CD4-positive, alpha-beta T cell treated with Interleukin-15 for 4 hours (primary cell): ENCODE results near the gene IPO4.

Experiments
- DNase-seq: peaks from one replicate; pipeline ENCODE4 v3.0.0-alpha.2; 2020; ENCODE audit warnings: low spot score

The IPO4 gene

GRCh38 chr14:24194873-24195185 lies 6.2 kb upstream of the IPO4 start:
- no peak for DNase-seq

GRCh38 chr14:24194186-24194872 lies 5.7 kb upstream of the IPO4 start:
- no peak for DNase-seq

DNA sequence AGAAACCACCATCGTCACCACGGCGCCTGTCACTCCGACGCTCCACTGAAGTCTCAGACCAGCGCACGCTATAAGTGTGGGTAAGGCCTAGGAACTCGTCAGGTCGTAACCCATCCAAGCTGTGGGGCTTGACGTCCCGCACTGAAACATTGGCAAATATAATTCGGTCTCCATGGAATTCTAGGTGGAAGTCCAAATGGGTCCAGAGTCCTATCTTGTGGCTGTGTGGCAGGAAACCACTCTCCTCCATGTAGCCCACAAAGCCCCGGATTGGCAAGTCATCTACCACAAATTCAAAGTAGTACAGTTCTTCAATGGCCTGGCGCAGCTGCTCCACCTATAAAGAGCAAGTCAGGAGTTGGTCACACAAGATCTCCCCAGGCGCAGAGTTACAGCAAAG lies 4.3 kb upstream of the IPO4 start:
- no peak for DNase-seq

DNA sequence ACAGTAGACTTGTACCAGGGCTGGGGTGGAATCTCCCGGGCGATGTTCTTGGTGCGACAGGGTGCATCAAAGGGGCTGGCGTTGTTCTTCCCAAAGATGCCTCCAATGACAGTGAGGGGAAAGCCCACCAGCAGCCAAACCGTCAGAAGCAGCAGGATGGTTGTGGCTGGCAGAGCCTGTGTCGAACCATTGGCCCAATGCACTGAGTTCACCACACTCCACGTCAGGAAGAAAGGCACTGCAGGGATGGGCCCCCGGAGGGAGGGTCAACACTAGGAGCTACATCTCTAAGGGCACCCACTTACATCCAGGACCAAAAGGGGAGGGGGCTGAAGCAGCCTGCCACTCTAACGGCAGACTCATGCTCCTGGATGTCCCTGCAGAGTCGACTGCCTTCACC lies 1.8 kb upstream of the IPO4 start:
- DNase-seq: no peak

- no peak for DNase-seq
These were observed 844 bp upstream of the IPO4 start for GRCh38 chr14:24189460-24189859.

DNA sequence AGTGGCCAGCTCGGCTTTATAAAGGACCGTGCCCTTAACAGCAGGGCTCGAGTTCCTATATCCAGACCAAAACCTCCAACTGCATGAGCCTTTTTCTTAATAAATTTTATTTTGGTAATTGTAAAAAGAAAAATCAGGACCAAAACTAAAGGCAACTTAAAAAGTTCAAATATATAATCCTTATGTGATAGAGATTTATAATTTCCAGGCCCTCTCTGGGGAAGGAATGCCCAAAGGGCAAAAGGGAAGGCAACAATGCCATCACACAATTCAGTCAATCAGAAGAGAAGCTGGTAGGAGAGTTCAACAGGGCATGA lies 401 bp upstream of the IPO4 start:
- DNase-seq: no peak

DNA sequence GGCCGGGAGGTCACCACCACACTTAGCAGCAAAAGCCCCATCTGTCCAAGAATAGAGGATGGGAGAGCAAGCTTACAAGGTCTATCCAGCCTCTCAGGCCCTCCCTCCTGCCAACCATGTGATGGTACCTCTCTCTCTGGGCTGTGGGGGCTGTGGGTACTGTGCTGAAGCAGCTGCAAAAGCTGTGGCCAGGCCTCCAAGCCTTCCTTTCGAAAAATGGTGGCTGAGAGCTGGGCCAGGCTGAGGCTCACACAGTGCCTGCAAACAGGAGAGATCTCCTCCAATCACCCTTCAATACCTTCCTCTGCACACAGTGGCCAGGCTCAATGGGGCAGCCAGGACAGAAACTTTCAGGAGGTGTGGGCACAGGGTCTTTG lies 1.1 kb downstream of the IPO4 start:
- DNase-seq: no peak

DNA sequence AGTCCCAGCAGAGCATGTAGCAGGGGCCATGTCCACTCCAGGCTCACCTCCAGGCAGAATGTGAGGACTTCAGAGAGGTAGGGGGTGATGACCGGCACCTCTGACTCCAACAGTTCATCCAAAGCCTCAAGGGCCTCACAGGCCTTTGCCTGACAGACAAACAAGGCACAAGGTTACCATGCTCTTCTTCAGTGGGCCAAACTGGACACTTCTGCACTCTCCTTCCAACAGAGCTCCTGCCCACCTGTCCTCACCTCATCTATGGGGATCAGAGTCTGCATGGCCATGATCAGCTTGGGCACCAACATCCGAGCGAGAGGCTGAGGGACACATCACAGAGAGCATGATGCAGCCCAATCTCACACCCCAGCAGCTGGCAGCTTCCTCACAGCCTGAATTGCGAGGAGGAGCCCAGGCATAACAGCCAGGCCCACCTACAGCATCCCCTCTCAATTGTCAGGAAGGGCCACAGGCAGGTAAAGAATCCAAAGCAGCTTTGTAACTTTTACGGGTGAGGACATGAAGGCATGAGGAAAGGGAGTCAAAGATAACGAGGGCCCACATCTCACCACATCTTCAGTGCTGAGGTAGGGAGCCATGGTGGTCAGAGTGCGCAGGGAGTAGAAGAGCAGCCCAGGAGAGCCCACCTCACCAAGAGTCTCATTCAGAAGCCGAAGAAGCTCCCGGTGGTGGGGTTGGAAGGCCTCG lies 1.6 kb downstream of the IPO4 start:
- DNase-seq: no peak

GRCh38 chr14:24185741-24186140 lies 2.9 kb downstream of the IPO4 start:
- no peak for DNase-seq

GRCh38 chr14:24185026-24185425 lies 3.6 kb downstream of the IPO4 start:
- DNase-seq: no peak

DNA sequence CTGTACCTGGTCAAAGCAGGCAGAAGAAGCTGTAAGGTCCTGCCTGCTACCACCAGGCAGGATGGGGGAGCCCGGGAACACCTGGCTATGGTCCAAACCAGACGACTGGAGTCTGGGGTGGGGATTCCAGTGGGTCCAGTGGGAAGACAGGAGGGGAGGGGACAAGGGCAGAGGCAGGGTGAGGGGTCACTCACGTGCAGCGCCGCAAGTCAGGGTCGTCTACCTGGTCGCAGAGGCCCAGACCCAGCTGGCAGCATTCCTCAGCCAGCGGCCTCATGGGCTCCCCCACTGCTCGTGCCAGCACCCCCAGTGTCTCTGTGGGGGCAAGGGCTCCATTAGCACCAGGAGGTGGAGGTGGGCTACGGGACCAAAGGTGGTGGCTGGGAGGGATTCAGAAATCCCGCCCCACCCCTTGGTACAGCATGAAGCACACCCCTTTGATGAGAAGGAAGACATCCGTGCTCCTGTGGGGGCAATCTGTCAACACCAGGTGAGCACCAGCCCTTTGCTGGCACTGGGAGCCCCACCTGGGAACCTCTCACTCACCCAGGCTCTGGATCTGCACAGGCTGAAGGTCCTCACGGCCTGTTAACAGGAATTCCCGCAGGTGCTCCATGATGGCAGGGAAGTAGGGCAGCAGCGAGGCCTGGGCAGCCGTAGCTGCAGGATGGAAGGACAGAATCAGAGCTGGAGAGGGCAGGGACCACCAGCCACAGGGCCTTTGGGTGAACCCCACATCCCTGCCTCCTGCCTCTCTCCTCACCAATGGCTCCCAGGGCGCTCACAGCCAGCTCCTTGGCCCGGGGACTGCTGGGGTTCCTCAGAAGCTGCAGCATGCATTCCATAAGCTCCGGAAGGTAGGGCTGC lies 4.3 kb downstream of the IPO4 start:
- no peak for DNase-seq

GRCh38 chr14:24183014-24183481 lies 5.6 kb downstream of the IPO4 start:
- no peak for DNase-seq

GRCh38 chr14:24182110-24182882 lies 6.3 kb downstream of the IPO4 start:
- DNase-seq: no peak

DNA sequence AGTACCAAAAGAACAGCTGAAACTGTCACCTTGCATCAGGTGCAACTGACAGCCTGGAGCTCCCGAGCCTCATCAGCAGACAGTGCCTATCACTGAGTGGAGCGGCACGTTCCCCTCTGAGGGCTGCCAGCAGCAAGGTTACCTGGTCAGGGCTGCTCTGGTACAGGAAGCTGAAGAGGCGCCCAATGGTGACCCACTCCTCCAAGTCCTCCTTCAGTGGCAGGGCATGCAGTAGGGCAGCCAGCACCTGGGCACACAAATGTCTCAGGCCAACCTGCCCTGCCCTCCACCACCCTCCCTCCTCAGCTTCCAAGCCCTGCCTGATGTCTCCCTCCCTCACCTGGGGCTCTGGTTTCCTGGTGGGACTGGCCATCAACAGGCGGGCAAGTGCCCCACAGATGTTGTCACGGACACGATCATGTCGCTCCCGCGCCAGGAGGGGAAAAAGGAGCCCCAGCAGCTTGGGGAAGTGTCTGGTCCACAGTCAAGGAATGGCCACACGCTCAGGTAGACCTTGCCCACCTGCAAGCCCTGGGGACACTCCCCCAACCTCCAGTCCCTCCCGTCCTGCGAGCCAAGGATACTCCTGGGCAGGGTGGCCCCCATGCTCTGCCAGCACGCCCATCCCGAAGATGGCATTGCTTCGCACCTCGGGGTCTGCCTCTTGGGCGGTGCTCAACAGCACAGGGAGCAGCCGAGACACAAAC lies 7.1 kb downstream of the IPO4 start:
- no peak for DNase-seq

DNA sequence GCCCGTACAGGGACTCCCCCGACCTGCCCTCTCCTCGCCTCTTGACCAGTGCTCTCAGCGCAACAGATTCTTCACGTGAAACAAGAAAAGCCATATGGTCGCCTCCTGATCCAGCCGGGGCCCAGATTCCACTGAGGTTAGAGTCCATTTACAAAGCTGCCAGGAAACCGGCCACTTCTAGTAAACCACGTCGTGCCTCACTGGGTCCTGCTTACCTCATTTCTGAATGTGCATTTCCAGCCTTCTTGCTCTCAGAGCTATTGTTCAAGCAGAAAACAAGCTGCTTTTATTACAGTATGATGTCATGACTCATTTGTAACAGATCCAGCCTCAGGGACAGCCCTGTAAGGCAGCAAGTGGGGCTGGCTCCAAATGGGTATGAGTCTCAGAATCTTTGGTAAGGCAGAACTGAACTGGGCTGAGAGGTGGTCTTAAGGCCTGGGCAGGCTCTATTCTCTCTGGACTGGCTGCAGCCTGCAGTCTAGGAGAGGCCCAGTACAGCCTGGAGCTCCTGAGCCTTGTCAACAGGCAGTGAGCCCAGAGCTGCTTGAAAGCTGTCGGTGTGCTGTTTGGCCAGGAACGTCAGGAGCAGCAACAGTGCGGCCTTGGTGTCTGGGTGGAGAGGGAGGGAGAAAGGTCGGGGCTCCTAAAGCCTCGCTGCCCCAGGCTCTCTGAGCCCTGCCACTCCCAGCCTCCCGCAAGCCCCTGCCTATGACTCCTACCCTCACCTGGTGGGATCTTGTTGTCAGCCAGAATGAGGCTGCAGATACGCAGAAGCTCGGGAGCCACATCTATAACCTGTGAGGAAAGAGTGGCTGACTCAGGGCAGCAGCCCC lies 8.4 kb downstream of the IPO4 start:
- DNase-seq: no peak

- DNase-seq: no peak
These were observed 9.2 kb downstream of the IPO4 start for GRCh38 chr14:24179294-24179960.

- no peak for DNase-seq
These were observed 10.0 kb downstream of the IPO4 start for GRCh38 chr14:24178399-24179178.

- no peak for DNase-seq
These were observed 10.7 kb downstream of the IPO4 start for GRCh38 chr14:24177891-24178290.

DNA sequence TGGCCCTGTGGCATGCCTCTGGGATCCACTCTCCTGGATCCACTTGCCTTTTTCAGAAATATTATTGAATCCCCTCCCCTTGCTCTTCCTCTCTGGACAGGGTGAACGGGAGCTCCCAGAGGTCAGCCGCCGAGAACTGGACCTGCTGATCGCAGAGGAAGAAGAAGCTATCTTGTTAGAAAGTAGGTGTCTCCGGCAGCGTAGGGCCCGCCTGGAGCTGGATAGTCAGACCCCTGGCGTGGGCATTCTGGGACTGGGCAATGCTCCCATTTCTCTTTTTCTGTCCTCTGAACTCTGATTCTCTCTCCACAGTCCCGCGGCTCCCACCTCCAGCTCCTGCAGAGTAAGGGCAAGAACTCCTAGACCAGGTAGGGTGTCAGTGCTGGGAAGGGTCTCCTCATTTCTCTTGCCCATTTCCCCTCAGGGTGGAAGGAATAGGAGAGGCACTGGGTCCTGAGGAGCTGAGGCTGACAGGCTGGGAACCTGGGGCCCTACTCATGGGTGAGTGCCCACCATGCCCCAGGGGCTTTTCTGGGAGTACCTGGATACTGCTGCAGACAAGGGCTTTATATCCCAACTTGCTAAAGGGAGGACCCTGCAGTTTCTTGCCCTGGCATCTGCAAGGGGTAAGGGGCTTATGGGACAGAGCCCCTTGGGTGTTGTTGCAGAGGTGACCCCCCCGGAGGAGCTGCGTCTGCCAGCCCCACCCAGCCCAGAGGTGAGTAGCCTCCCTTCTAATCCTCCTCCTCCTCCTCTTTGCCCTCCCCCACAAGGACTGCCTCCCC lies 11.4 kb downstream of the IPO4 start:
- no peak for DNase-seq
